HS-27A (cell line): ENCODE measurements around the gene LRP5.

Experiments
- DNase-seq: peaks from one replicate; pipeline ENCODE4 v3.0.0-alpha.2; 2012; ENCODE audit warnings: low read depth, missing footprints

The LRP5 gene

GRCh38 chr11:68371171-68372041 lies 59.0 kb downstream of the LRP5 start:
- no peak for DNase-seq

- DNase-seq = no peak
Observed at GRCh38 chr11:68372114-68372513, 59.7 kb downstream of the LRP5 start.

- DNase-seq = no peak
Observed at GRCh38 chr11:68372625-68373024, 60.2 kb downstream of the LRP5 start.

- no peak for DNase-seq
Observed at GRCh38 chr11:68373189-68373814, 60.9 kb downstream of the LRP5 start.

- DNase-seq = no peak
Observed at GRCh38 chr11:68373815-68374501, 61.6 kb downstream of the LRP5 start.

GRCh38 chr11:68374531-68374930 lies 62.1 kb downstream of the LRP5 start:
- no peak for DNase-seq

- no peak for DNase-seq
Observed at GRCh38 chr11:68375337-68375736, 62.9 kb downstream of the LRP5 start.

- no peak for DNase-seq
Observed at GRCh38 chr11:68375766-68376165, 63.4 kb downstream of the LRP5 start.

GRCh38 chr11:68377389-68377795 lies 65.0 kb downstream of the LRP5 start:
- no peak for DNase-seq

GRCh38 chr11:68379206-68379605 lies 66.8 kb downstream of the LRP5 start:
- DNase-seq = no peak

- peak; percentile 3 for DNase-seq
Observed at GRCh38 chr11:68380786-68381622, 68.6 kb downstream of the LRP5 start.

GRCh38 chr11:68381716-68382115 lies 69.3 kb downstream of the LRP5 start:
- DNase-seq = no peak

- no peak for DNase-seq
Observed at GRCh38 chr11:68382358-68382998, 70.1 kb downstream of the LRP5 start.

- peak; percentile 15 for DNase-seq
Observed at GRCh38 chr11:68383976-68384501, 71.6 kb downstream of the LRP5 start.

- no peak for DNase-seq
Observed at GRCh38 chr11:68384530-68385081, 72.2 kb downstream of the LRP5 start.

GRCh38 chr11:68385128-68385527 lies 72.7 kb downstream of the LRP5 start:
- DNase-seq = no peak

GRCh38 chr11:68386331-68386978 lies 74.1 kb downstream of the LRP5 start:
- DNase-seq = no peak

- DNase-seq = no peak
Observed at GRCh38 chr11:68387840-68388239, 75.4 kb downstream of the LRP5 start.

- DNase-seq = no peak
Observed at GRCh38 chr11:68388595-68389198, 76.3 kb downstream of the LRP5 start.

- no peak for DNase-seq
Observed at GRCh38 chr11:68390315-68390714, 77.9 kb downstream of the LRP5 start.
